Smooth muscle cell (in vitro differentiated cells): ENCODE results near the gene GPR157. TPM values are rescaled to one million over a fixed set of nuclear protein-coding genes. Genes with fewer than 3 reads are reported as not detected.

ENCODE experiments used
- DNase-seq: peaks from one replicate; lab custom pipeline; 2025; ENCODE audit not compliant: unreplicated experiment; lab: John Stamatoyannopoulos, UW
- H2AFZ ChIP-seq: fragments of 200-600 bp; sonication (generic); 2 replicates; pipeline ENCODE4 v1.6.0; 2016; ENCODE audit warnings: antibody characterized with exemption, low read depth, mild to moderate bottlenecking
- H3F3A ChIP-seq: fragments of 200-600 bp; sonication (generic); 2 replicates; pipeline ENCODE4 v1.6.0; 2017; ENCODE audit warnings: antibody characterized with exemption, low read depth
- H3K27ac ChIP-seq: fragments of 200-600 bp; sonication (generic); 2 replicates; pipeline ENCODE4 v1.5.1; 2016; ENCODE audit warnings: low read depth, mild to moderate bottlenecking
- H3K27me3 ChIP-seq: fragments of 200-600 bp; sonication (generic); 2 replicates; pipeline ENCODE4 v1.6.1; 2016; ENCODE audit warnings: low read depth, mild to moderate bottlenecking
- H3K36me3 ChIP-seq: fragments of 200-600 bp; sonication (generic); 2 replicates; pipeline ENCODE4 v1.5.1; 2016; ENCODE audit warnings: low read depth
- H3K4me1 ChIP-seq: fragments of 200-600 bp; sonication (generic); 2 replicates; pipeline ENCODE4 v1.5.1; 2016; ENCODE audit warnings: low read depth
- H3K4me2 ChIP-seq: fragments of 200-600 bp; sonication (generic); 2 replicates; pipeline ENCODE4 v1.6.0; 2016; ENCODE audit warnings: mild to moderate bottlenecking
- H3K4me3 ChIP-seq: fragments of 200-600 bp; sonication (generic); 2 replicates; pipeline ENCODE4 v1.5.1; 2016; ENCODE audit warnings: mild to moderate bottlenecking
- H3K79me2 ChIP-seq: fragments of 200-600 bp; sonication (generic); 2 replicates; pipeline ENCODE4 v1.6.0; 2016; ENCODE audit warnings: low read depth, mild to moderate bottlenecking
- H3K9ac ChIP-seq: fragments of 200-600 bp; sonication (generic); 2 replicates; pipeline ENCODE4 v1.6.0; 2016; ENCODE audit warnings: low read depth
- H3K9me3 ChIP-seq: fragments of 200-600 bp; sonication (generic); replicated peaks from 2 replicates; pipeline ENCODE4 v1.5.1; 2016; ENCODE audit warnings: low read depth
- H4K20me1 ChIP-seq: fragments of 200-600 bp; sonication (generic); 2 replicates; pipeline ENCODE4 v1.6.0; 2016; ENCODE audit warnings: low read depth
- CTCF ChIP-seq: fragments of 200-600 bp; sonication (generic); IDR thresholded peaks from 2 replicates; pipeline ENCODE4 v1.5.1; 2017; ENCODE audit warnings: borderline replicate concordance, mild to moderate bottlenecking, antibody characterized with exemption; ENCODE audit not compliant: insufficient read depth, poor library complexity, severe bottlenecking
- WGBS: methylation state at CpG from one replicate; pipeline ENCODE4 v1.1.7; 2016; ENCODE audit warnings: low lambda C conversion rate; 5-methylcytosine and 5-hydroxymethylcytosine counted together
- polyA plus RNA-seq: library from polyadenylated mRNA; unstranded; fragments of >200 nt; fragmentation: Nextera tagmentation; extraction: Ambion mirVana; gene quantifications from 2 replicates; pipeline ENCODE4 v1.2.1, GENCODE V29; 2016
- total RNA-seq: library from RNA; depleted of rRNA; stranded (reverse); fragments of >200 nt; gene quantifications from 2 replicates; pipeline ENCODE4 v1.2.3, GENCODE V29; 2014

GPR157 gene
- total and polyA plus RNA-seq, 2 experiments from 2014 or later, result 1.6 to 2.8 TPM

- H3K27ac ChIP-seq, result peak overlapping the region; percentile 82
- H4K20me1 ChIP-seq, result no peaks in the 10 kb centered on the region
- no peak for TF ChIP-seq CTCF
- no peak for DNase-seq
- H3K4me1 ChIP-seq, result no peaks in the 10 kb centered on the region
- no peaks in the 10 kb centered on the region for H3K79me2 ChIP-seq
- no peaks in the 10 kb centered on the region for H3K36me3 ChIP-seq
- whole genome bisulfite sequencing, result 87% methylated on average over 9 of the region's 9 CpGs
- H3K4me3 ChIP-seq, result no peak overlapping the region
- no peak overlapping the region for H3K9ac ChIP-seq
- no peak overlapping the region for H3K4me2 ChIP-seq
- no peak overlapping the region for H2AFZ ChIP-seq
- no peaks in the 10 kb centered on the region for H3K9me3 ChIP-seq
- no peaks in the 10 kb centered on the region for H3K27me3 ChIP-seq
- H3F3A ChIP-seq, result no peaks in the 10 kb centered on the region
Measured at GRCh38 chr1:9111957-9112356, 16.9 kb downstream of the GPR157 start.

GRCh38 chr1:9111357-9111691 is 17.6 kb downstream of the GPR157 start:
- no peaks in the 10 kb centered on the region for H3K36me3 ChIP-seq
- H4K20me1 ChIP-seq, result no peaks in the 10 kb centered on the region
- TF ChIP-seq CTCF, result no peak
- H3K4me3 ChIP-seq, result no peak overlapping the region
- H3K27me3 ChIP-seq, result no peaks in the 10 kb centered on the region
- no peaks in the 10 kb centered on the region for H3K4me1 ChIP-seq
- no peak overlapping the region for H3K27ac ChIP-seq
- no peaks in the 10 kb centered on the region for H3K9me3 ChIP-seq
- no peak for DNase-seq
- H2AFZ ChIP-seq, result no peak overlapping the region
- WGBS, result 95% methylated on average over 13 of the region's 13 CpGs
- no peaks in the 10 kb centered on the region for H3F3A ChIP-seq
- no peaks in the 10 kb centered on the region for H3K79me2 ChIP-seq
- no peak overlapping the region for H3K4me2 ChIP-seq
- no peak overlapping the region for H3K9ac ChIP-seq

GRCh38 chr1:9110669-9111356 is 18.1 kb downstream of the GPR157 start:
- TF ChIP-seq CTCF, result peak; percentile 94
- no peak overlapping the region for H3K9ac ChIP-seq
- H3K27me3 ChIP-seq, result no peaks in the 10 kb centered on the region
- H4K20me1 ChIP-seq, result no peaks in the 10 kb centered on the region
- H3K79me2 ChIP-seq, result no peaks in the 10 kb centered on the region
- no peaks in the 10 kb centered on the region for H3K36me3 ChIP-seq
- DNase-seq, result peak; percentile 54
- no peaks in the 10 kb centered on the region for H3K4me1 ChIP-seq
- no peaks in the 10 kb centered on the region for H3K9me3 ChIP-seq
- no peak overlapping the region for H3K27ac ChIP-seq
- no peak overlapping the region for H3K4me2 ChIP-seq
- no peak overlapping the region for H2AFZ ChIP-seq
- WGBS, result 42% methylated on average over 18 of the region's 18 CpGs
- H3K4me3 ChIP-seq, result no peak overlapping the region
- H3F3A ChIP-seq, result no peaks in the 10 kb centered on the region

GRCh38 chr1:9108056-9108665 is 20.7 kb downstream of the GPR157 start:
- 95% methylated on average over 12 of the region's 12 CpGs for WGBS
- H3K9me3 ChIP-seq, result no peaks in the 10 kb centered on the region
- H3K9ac ChIP-seq, result no peak overlapping the region
- H4K20me1 ChIP-seq, result no peaks in the 10 kb centered on the region
- no peak for DNase-seq
- no peak overlapping the region for H3K4me2 ChIP-seq
- H3F3A ChIP-seq, result no peaks in the 10 kb centered on the region
- no peak overlapping the region for H3K4me3 ChIP-seq
- H3K79me2 ChIP-seq, result no peaks in the 10 kb centered on the region
- H3K4me1 ChIP-seq, result no peaks in the 10 kb centered on the region
- TF ChIP-seq CTCF, result no peak
- no peak overlapping the region for H3K27ac ChIP-seq
- no peaks in the 10 kb centered on the region for H3K36me3 ChIP-seq
- H3K27me3 ChIP-seq, result no peaks in the 10 kb centered on the region
- no peak overlapping the region for H2AFZ ChIP-seq
